Measurements from ENCODE around the gene TFAM.
"Not testable (repeated sequence)": the region's sequence is repeated elsewhere in the genome, so short reads cannot be mapped to it uniquely, and the experiment has no call there.

TFAM gene

DNA sequence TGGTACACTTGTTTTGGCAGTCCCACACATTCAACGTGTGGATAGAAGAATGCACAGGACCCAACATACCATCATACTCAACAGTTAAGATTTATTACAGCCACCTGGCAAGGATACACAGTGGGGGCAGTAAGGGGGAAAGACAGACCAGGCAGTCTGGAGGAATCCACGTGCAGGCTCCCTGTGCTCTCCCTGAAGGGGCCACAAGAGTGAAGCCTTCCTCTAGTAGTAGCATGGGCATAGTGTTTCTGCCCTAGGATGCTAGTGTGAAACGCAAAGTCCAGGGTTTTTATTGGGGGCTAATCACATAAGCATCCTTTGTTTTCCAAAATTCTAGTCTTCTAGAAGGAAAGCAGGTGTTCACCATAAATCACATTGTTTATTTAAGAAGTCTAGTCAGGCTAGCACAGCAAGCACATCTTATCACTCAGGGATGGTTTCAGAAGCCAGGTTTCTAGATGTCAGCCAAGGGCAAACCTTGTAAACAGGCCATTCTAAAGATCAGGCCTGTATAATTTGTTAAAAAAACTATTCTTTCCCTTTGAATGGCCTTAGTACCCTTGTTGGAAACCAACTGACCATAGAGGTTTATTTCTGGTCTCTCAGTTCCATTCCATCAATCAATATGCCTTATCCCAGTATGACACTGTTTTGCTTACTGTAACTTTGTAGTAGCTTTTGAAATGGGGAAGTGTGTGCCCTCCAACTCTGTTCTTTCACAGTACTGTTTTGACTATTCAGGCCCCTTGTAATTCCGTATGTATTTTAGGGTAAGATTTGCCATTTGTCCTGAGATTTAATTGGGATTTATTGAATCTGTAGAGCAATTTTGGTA lies 12.4 kb upstream of the TFAM start:
- DNase-seq (ENCODE audit: low spot score) = no peak

GRCh38 chr10:58373442-58373827 lies 11.8 kb upstream of the TFAM start:
- DNase-seq (ENCODE audit: low spot score) = no peak

DNA sequence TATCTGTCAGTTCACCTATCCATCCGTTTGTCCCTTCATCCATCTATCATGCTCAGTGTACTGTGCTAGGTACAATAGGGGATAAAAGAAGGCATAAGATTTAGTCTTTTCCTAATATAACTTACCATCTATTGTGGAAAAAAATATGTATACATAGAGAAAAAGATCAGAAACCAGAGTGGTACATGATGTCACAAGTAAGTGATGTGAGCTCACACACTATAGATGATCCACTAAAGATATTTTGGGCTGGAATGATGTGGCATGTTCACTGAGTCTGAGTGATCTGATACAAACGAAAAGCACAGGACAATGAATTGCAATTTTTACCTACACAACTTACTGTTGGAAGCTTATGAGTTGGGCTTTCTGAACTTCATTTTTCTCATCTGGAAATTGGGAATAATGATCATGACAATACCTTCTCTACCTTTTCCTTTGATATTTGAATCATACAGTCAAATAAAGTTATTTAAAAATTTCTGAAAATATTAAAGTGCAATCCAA lies 2.7 kb upstream of the TFAM start:
- DNase-seq (ENCODE audit: low spot score) = no peak

GRCh38 chr10:58384095-58384494 lies 1.1 kb upstream of the TFAM start:
- DNase-seq (ENCODE audit: low spot score) = no peak

DNA sequence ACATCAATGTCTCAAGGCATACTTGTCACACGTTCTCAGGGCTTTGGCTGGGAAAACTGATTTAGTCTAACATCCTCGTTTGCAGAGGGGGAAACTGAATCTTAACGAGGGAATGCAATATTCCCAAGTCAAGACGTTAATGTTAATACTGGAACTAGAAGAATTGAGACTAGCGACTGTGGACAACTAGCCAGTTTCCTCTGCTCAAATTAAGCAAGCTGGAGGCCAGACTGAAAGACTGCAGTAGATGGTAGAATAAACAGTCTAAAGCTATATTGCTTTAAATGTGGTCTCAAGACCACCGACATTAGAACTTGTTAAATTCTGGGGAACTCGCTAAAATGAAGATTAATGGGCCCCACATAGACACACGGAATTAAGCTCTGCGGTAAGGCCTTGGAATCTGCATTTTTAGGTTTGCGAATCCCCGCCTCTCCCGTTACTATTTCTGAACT lies 639 bp upstream of the TFAM start:
- DNase-seq (ENCODE audit: low spot score) = no peak

GRCh38 chr10:58385784-58386112 lies 538 bp downstream of the TFAM start:
- DNase-seq (ENCODE audit: low spot score) = peak; percentile 40

DNA sequence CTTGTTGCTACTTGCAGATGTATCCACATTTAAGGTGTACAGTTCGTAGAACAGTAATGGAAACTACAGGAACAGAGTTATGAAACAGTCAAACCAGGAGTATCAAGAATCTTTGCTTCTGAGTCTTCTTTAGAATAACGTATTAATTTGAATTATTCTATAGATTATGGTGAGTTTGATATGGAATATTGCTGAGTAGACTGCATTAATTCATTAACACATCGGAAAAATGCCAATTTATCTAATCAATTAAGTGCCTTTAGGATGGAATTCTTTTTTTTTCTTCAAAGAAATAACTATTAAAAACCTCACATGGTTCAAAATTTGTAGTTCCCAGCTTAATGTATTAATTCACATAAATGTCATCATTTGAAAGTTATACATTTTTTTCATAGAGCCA lies 3.8 kb downstream of the TFAM start:
- no peak for DNase-seq (ENCODE audit: low spot score)

GRCh38 chr10:58393317-58393716 lies 8.1 kb downstream of the TFAM start:
- no peak for DNase-seq (ENCODE audit: low spot score)

- DNase-seq (ENCODE audit: low spot score) = no peak
Observed at GRCh38 chr10:58394471-58394870, 9.3 kb downstream of the TFAM start.

DNA sequence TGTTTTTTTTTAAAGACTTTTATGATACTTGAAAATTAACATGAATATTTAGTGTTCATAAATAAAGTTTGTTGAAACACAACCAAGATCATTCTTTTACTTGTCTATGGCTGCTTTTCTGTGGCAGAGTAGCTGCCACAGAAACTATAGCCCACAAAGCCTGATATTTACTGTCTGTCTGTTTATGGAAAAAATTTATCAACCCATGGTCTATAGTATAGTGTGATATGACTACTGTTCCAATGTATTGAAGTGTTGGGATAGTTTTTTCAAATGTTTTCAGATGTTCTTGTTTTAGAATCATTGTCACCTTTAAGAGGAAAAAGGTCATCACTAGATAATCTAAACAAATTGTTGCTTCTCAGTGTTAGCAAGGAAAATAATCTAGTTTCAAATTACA lies 10.8 kb downstream of the TFAM start:
- DNase-seq (ENCODE audit: low spot score) = no peak

- no peak for DNase-seq (ENCODE audit: low spot score)
Observed at GRCh38 chr10:58397830-58398229, 12.6 kb downstream of the TFAM start.

DNA sequence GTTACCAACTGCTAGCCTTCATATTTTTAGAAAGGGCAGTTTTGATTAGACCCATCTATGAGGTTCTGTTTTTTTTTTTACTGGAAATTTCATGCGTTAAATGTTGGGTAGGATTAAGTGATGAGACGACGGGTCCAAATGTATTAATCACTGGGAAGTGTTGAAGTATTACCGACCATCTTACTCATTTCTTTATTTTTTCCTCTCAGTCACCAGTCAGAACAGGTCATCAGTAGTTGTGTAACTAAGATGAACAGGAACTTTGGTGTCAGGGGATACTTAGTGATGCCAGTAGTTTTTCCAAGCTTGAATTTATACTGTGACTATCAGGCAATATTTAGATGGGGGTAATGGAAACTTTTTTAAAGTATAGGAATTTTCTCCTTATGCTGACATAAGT lies 14.2 kb downstream of the TFAM start:
- no peak for DNase-seq (ENCODE audit: low spot score)

DNA sequence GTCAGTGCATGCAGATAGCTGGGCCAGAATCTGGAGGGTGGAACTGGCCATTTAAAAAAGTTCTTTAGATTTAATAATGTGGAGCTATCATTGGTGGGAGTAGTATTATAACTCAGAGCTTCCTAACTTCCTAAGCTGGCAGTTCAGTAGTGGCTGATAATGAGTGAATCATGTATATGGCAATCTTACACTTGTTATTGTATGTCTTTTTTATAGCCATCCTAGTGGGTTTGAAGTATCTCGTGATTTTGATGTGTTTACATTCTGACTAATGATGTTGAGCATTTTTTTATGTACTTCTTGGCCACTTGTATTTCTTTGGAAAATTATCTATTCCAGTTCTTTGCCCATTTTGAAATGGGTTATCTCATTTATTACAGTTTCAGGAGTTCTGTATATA lies 15.4 kb downstream of the TFAM start:
- DNase-seq (ENCODE audit: low spot score) = no peak

GRCh38 chr10:58404001-58404400 lies 18.8 kb downstream of the TFAM start:
- no peak for DNase-seq (ENCODE audit: low spot score)

DNA sequence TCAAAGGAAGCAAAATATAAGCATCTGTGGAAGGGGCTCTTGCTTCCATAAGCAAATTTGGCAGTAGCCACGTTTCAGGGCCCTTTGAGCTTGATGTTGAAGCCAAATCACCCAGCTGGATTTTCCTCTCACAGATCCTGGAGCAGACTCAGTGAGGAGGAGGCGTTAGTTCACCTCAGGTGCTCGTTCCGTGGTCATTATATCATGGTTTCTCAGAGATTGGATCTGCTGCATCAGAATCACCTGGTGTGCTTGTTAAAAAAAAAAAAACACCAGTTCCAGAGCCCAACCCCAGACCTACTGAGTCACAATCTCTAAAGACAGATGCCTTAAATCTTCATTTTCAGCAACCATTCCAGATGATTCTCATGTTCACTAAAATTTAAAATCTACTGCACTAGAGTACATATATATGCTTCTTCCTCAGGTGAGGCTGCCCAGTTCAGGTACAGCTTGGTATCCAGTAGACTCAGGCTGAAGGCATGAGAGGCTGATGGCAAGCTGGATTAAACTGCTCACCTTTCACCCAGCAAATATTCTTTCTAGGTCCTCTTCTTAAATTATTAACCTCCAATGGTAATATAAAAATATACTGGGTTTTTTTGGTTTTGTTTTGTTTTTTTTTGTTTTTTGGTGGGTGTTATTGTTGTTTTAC lies 24.9 kb downstream of the TFAM start:
- no peak for DNase-seq (ENCODE audit: low spot score)

DNA sequence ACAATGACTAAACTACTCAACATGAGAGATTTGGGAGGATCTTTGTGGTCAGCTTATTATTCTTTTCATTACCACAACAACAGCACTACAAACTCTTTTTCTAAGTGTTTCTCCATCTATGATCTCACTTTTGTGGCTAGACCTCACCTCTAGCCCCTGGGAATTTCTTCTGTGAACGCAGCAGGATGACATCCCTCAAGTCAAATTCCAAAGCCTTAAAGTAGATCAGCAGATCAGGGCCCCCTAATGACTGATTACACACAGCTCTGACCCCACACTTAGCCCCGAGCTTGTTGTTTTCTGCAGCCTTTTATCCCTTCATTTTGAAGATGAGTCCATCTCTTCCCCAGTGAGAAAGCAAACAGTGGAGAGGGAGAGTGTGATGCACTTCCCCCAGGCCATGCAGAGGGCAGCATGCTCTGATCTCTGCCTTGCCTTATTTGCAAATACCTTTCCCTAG lies 27.3 kb downstream of the TFAM start:
- DNase-seq (ENCODE audit: low spot score) = no peak

- peak; percentile 45 for DNase-seq (ENCODE audit: low spot score)
Observed at GRCh38 chr10:58414270-58415041, 29.2 kb downstream of the TFAM start.

DNA sequence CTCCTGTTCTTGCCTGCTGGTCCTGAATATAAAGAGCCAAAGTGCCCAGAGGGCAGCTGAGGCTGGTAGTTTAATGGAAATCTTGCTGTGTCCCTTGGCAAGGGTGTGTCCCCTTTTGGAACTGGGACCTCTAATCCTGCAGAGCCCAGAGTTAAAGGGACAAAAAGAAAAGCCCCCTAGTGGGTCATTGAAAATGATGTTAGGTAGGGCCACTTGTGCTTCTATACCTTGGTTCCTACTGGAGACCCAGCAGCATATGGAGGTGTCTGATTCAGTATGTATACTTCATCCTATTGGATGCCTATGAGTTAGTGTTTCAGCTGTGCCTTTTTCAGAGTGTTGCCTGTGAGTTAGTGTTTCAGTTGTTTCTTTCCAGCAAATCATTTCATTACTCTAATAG lies 30.5 kb downstream of the TFAM start:
- DNase-seq (ENCODE audit: low spot score) = no peak

DNA sequence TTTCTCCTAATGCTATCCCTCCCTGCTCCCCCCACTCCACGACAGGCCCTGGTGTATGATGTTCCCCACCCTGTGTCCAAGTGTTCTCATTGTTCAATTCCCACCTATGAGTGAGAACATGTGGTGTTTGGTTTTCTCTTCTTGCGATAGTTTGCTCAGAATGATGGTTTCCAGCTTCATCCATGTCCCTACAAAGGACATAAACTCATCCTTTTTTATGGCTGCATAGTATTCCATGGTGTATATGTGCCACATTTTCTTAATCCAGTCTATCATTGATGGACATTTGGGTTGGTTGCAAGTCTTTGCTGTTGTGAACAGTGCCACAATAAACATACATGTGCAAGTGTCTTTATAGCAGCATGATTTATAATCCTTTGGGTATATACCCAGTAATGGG lies 32.7 kb downstream of the TFAM start:
- not testable (repeated sequence) for DNase-seq (ENCODE audit: low spot score)

DNA sequence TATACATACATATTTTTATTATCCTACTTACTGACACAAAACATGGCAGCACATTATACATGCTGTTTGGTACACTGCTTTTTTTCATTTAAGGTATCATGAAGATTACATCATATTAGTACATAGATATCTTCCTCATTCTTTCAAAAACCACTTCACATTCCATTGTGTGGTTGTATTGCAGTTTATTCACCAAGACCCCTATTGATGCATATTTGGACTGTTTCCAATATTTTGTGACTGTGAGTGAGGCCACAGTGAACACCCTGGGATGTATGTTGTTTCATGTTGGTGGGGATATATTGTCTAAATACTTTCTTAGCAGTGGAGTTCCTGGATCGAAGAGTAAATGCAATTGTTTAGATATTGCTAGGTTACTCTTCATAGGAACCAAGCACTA lies 39.0 kb downstream of the TFAM start:
- no peak for DNase-seq (ENCODE audit: low spot score)

DNA sequence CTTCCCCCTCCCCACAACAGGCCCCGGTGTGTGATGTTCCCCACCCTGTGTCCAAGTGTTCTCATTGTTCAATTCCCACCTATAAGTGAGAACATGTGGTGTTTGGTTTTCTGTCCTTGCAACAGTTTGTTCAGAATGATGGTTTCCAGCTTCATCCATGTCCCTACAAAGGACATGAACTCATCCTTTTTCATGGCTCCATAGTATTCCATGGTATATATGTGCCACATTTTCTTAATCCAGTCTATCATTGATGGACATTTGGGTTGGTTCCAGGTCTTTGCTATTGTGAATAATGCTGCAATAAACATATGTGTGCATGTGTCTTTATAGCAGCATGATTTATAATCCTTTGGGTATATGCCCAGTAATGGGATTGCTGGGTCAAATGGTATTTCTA lies 43.2 kb downstream of the TFAM start:
- DNase-seq (ENCODE audit: low spot score) = not testable (repeated sequence)

GRCh38 chr10:58431903-58432302 lies 46.7 kb downstream of the TFAM start:
- DNase-seq (ENCODE audit: low spot score) = no peak

DNA sequence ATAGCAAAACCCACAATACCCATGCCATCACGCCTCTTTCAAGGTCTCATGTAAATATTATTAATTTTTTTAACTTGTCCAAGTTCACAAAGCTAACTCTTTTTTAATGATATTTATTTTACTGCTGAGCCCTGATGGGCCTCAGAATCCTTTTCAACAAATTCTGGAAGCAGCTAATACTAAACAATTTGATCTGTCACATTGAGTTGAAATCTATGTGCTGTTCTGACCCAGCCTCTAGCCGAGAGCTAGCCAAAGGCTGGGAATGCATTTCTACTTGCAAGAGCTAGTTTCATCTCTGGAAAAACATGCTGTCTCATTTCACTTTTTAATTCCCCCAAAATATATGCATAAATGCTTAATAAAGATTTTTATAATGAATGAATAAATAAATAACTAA lies 47.9 kb downstream of the TFAM start:
- no peak for DNase-seq (ENCODE audit: low spot score)
